Neuron (in vitro differentiated cells): ENCODE measurements around the gene NCAM1.

ENCODE experiments used
- H2AFZ ChIP-seq: one replicate; pipeline ENCODE4 v1.6.1; 2013; ENCODE audit warnings: low read depth, mild to moderate bottlenecking, inconsistent platforms, low read length, moderate library complexity
- H3K27me3 ChIP-seq: one replicate; pipeline ENCODE4 v1.6.1; 2013; ENCODE audit warnings: low read length; ENCODE audit not compliant: insufficient read depth
- H3K36me3 ChIP-seq: one replicate; pipeline ENCODE4 v1.6.1; 2013; ENCODE audit warnings: low read length; ENCODE audit not compliant: insufficient read depth
- H3K4me1 ChIP-seq: one replicate; pipeline ENCODE4 v1.6.1; 2013; ENCODE audit warnings: low read length; ENCODE audit not compliant: insufficient read depth
- H3K4me3 ChIP-seq: 2 replicates; pipeline ENCODE4 v1.5.1; 2013; ENCODE audit warnings: mild to moderate bottlenecking, low read length, moderate library complexity
- H3K9me3 ChIP-seq: one replicate; pipeline ENCODE4 v1.6.1; 2013; ENCODE audit warnings: low read length

NCAM1 gene

DNA sequence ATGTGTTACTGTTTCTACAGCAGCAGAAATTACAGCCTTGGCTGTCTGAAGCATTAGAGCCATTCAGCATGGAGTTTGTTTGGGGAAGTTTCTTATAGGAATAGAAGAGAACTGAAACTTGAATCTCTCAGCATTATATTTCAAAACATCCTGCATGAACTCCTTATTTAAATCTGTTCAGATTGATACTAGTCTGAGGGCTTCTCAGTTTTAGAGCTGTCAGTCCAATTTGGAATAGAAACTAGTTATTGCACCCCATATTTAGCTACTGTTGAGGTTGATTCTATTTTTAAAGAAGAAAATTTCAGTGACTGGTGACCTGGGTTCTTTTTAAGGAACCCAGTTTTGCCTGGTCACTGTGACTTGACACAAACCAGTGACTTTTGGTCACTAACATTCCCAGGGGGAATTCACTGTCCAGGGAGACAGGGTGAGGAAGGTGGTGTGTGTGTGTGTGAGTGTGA is 227.2 kb downstream of the NCAM1 start:
- H3K9me3 ChIP-seq: no peaks in the 10 kb centered on the region
- H3K36me3 ChIP-seq: no peaks in the 10 kb centered on the region
- H3K4me1 ChIP-seq: no peaks in the 10 kb centered on the region
- peaks cover 5% of the 10 kb centered on the region for H3K27me3 ChIP-seq
- H2AFZ ChIP-seq: no peak overlapping the region
- no peak overlapping the region for H3K4me3 ChIP-seq

DNA sequence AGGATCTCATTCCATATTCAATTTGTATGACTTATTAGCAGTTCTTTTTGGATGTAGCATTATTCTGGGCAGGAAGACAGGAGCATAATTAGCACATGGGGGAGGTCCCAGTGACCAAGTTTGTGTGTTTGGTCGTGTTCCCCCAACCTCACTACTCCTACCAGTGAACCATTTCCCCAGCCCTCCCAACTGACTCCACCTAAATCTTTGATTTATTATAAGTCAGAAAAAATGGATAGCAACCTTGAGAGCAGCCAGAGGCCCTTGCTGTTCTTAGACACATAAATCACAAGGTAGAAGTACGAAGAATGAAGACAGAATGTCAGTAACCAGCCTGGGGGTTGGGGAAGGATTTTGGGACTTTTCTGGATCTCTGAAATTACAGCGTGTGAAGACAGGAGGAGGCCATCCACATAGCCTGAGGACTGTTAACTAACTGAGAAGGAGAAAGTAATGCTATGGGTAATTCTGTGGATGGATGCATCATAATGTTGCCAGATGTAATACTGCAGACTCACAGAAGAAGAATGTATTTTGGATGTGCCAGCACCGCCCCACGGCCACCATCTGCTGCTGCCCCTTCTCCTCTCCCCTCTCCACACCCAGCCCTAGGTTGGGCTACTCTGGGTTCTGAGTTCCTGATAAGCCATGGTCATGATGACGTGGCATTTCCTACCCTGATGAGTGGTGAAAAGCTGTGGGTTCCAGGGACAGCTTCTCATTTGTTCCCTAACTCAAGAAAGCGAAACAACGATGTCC is 228.9 kb downstream of the NCAM1 start:
- no peak overlapping the region for H3K4me3 ChIP-seq
- peaks cover 5% of the 10 kb centered on the region for H3K27me3 ChIP-seq
- no peaks in the 10 kb centered on the region for H3K9me3 ChIP-seq
- no peak overlapping the region for H2AFZ ChIP-seq
- H3K36me3 ChIP-seq: no peaks in the 10 kb centered on the region
- no peaks in the 10 kb centered on the region for H3K4me1 ChIP-seq

DNA sequence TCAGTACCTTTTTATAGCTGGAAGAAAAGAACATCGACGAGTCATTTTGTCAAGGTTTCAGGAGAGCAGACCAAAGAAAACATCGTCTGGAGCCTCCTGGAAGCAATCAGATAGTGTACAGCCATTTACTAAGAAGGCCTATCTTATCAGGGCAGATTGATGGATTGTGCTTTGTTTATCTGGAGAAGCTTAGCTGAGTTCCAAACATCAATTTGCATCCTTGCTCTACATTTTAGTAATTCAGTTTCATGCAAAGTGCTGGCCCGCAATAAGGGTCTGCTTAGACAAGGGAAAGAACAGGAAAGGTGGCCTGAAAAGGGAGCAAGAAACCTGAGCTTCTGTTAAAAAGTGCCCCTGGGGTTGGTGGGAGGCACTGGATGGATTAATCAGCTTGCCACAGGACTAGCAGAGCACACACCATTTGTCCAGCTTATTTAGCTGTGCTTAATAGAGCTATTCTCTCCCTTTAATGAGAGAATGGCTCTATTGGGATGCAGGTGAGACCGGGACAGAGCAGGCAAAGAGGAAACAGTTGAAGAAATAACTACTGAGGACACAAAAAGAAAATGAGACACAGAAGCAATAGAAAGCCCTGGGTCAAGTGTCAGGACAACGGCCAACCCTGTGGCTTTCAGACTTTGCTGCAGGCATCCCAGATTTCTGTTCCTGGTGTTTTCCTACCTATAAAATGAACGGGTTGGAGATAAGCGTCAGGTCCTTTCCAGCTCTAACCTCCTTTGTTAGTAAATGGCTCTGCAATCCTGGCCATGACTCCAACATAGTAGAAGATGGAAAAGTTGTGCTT is 231.1 kb downstream of the NCAM1 start:
- H3K4me1 ChIP-seq: no peaks in the 10 kb centered on the region
- no peaks in the 10 kb centered on the region for H3K36me3 ChIP-seq
- H3K4me3 ChIP-seq: no peak overlapping the region
- no peak overlapping the region for H2AFZ ChIP-seq
- peaks cover 5% of the 10 kb centered on the region for H3K27me3 ChIP-seq
- no peaks in the 10 kb centered on the region for H3K9me3 ChIP-seq

DNA sequence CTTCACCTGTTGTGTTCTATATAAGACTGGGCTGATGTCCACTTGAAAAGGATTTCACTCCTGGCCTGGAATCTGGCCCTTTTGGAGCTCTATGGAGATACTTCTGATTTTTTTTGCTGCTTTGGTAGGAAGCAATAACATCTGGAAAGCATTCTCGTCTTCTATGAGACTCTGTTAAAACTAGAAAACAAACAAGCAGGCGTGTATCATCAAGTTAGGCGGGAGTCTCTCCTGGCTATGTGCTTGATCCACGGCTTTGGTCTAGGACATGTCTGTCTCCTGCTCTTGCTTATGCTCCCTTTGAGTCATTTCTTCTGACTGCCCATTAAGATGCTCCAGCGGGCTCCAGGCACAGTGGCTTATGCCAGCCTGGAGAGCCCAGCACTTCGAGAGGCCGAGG is 231.8 kb downstream of the NCAM1 start:
- Histone ChIP-seq H2AFZ (no peak overlapping the region), H3K27me3 (peaks cover under 1% of the 10 kb centered on the region), H3K9me3 (no peaks in the 10 kb centered on the region), H3K36me3 (no peaks in the 10 kb centered on the region), H3K4me3 (no peak overlapping the region), H3K4me1 (no peaks in the 10 kb centered on the region)

DNA sequence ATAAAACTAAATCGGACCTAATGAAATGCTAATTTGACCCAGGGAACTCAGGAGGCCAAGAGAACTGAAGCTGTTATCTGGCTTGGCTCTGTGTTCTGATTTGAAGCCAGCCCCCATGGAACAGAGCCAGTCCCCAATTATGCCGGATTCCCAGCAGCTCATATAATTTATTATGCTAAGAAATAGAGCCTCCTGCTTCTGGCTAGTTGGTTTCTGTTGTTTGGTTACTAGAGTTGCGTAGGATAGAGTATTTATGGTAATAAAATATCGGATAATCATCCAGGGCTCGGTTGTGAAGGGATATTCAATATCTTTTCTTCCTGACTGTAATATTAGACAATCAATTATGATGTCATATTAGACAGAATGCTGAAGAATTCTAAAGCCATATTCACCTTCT is 232.7 kb downstream of the NCAM1 start:
- Histone ChIP-seq H2AFZ (no peak overlapping the region), H3K36me3 (no peaks in the 10 kb centered on the region), H3K27me3 (no peaks in the 10 kb centered on the region), H3K4me1 (no peaks in the 10 kb centered on the region), H3K4me3 (no peak overlapping the region), H3K9me3 (no peaks in the 10 kb centered on the region)

DNA sequence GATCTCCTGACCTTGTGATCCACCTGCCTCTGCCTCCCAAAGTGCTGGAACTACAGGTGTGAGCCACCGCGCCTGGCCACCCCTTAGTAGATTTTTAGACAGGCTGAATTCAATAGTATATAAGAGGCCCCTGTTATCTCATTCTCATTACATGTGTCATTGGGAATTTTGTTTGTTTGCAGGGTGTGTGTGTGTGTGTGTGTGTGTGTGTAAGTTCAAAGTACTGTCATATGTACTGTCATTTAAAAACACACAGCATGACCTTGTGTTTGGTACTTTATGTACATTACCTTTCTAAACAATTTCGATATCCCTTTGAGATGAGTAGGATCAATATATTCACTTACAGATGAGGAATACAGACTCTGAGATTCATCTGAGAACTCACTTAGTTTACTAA is 234.5 kb downstream of the NCAM1 start:
- Histone ChIP-seq H3K9me3 (no peaks in the 10 kb centered on the region), H3K27me3 (no peaks in the 10 kb centered on the region), H3K4me1 (peaks cover 3% of the 10 kb centered on the region), H3K36me3 (no peaks in the 10 kb centered on the region), H3K4me3 (no peak overlapping the region), H2AFZ (no peak overlapping the region)

DNA sequence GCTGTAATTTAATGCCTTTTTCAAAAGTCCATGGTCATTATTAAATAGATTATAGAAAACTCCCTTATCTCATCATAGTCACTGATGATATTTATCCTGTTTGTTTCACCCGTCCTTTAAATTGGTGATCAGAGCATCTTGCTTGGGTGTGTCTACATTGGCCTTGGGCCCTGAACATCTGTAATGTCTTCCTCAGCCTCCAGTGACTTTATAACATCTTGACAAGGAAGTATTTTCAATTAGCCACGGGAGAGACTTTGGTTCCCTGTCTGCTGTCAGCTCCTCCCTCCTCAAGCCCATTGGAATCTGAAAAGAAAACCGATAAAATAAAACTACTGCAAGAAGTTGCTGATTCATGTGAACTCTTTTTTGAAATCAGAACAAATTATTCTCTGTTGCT is 236.2 kb downstream of the NCAM1 start:
- H3K4me1 ChIP-seq: peaks cover 9% of the 10 kb centered on the region

DNA sequence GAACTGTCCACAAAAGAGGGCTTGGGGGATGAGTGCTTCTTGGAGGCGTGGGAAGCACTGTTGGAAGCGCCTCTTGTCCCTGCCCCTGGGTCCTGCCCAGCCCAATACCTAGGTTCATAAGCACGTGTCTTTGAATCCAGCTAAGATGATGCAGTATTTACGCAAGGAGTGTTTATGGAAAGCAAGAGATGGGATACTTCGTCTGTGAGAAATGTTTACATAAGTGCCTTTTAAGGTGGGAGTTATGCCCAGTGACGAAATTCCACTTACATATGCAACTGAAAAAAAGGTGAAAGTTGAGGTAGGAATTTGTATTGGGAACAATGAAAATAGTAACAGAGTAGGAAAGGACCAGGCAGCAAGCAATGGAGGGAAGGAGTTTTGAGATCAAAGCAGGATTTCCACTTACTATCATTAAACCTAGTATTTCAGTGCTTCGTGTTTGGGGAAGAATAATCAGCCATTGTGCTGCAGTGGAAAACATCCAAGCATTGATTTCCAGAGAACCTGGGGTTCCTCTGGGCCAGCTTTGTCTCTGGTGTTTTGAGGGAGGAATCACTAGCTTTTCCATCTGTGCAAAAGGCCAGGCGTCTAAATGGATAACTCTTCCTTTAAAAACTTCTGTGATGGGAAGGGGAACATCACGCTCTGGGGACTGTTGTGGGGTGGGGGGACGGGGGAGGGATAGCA is 237.9 kb downstream of the NCAM1 start:
- no peak overlapping the region for H2AFZ ChIP-seq
- H3K36me3 ChIP-seq: no peaks in the 10 kb centered on the region
- no peaks in the 10 kb centered on the region for H3K9me3 ChIP-seq
- peaks cover 9% of the 10 kb centered on the region for H3K4me1 ChIP-seq
- no peaks in the 10 kb centered on the region for H3K27me3 ChIP-seq
- no peak overlapping the region for H3K4me3 ChIP-seq

More for the DNA sequence above, 236.2 kb downstream of the NCAM1 start:
- no peak overlapping the region for H2AFZ ChIP-seq
- H3K9me3 ChIP-seq: no peaks in the 10 kb centered on the region
- H3K36me3 ChIP-seq: no peaks in the 10 kb centered on the region
- H3K4me3 ChIP-seq: no peak overlapping the region
- H3K27me3 ChIP-seq: no peaks in the 10 kb centered on the region

DNA sequence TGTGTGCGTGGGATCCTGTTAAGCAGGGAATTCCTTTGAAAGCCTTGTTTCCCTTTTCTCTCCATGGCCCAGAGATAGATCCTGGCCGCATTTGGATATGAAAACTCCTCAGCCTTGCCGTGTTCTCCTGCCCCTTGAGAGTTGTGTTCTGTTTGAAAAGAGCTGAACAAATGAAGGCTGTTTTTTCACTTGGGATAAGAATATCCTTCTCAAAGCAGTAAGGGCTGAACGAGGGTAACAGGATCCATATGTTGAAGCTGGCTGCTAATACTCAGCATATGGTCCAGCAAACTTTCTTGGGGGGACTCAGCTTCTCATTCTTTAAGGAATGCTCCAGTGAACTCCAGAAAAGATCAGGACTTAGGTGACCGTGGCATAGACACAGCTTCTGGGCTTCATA is 238.6 kb downstream of the NCAM1 start:
- Histone ChIP-seq H3K4me1 (peaks cover 9% of the 10 kb centered on the region), H3K9me3 (no peaks in the 10 kb centered on the region), H3K4me3 (no peak overlapping the region)

DNA sequence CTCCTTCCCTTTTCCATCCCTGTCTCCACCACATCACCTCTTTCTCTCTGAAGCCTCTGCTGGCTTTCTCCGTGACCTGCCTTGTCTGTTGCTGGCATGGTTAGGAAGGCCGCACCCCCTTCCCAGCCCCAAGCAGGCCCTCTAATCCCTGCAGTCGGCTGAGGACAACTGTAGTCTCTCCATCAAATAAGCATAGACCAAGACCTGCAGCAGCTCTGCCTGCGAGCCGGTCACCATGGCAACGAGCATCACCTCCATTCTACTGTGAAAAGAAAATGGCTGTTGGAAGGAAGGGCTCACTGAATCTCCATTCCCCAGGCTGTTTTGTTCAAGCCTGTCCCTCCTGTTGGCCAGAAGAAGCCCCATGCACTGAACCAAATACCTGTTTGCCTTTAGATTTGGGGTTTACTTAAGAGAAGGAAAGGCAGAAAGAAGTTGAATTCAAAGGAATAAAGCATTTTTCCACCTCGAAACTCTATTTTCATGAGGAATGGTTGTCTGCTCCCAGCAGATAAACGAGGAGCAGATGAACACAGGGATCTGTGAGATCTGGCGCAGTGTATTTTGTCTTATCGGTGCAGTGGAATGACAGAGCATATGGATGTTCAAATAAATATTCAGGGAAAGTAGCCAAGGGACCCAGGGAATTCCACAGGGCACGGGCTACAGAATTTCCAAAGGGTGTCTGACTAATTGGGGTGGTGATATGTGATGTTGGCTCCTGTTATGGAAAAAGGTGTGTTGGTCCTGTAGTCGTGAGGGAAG is 240.0 kb downstream of the NCAM1 start:
- Histone ChIP-seq H3K9me3 (no peaks in the 10 kb centered on the region), H3K27me3 (no peaks in the 10 kb centered on the region), H2AFZ (no peak overlapping the region), H3K4me1 (peaks cover 9% of the 10 kb centered on the region), H3K4me3 (no peak overlapping the region), H3K36me3 (no peaks in the 10 kb centered on the region)

More for the DNA sequence above, 238.6 kb downstream of the NCAM1 start:
- Histone ChIP-seq H3K36me3 (no peaks in the 10 kb centered on the region), H2AFZ (no peak overlapping the region), H3K27me3 (no peaks in the 10 kb centered on the region)

DNA sequence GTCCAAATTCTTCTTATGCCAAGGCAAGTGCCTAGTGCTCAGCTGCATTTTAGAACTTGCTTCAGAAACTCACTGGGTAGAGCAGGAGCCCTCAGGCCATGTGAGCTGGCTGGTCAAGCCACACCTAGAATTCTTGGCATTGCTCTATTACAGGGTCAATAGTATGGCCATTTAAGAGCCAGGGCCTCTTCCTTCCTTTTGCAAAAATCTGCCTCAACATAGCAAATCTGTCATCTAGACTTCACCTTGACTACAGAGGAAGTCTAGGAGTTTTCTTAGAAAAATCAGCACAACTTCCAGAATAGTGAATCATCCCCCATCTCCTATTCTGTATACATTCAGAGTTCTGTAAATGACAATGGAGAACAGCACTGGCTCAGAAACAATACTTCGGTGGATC is 241.2 kb downstream of the NCAM1 start:
- H3K27me3 ChIP-seq: no peaks in the 10 kb centered on the region
- no peaks in the 10 kb centered on the region for H3K36me3 ChIP-seq
- H3K4me1 ChIP-seq: peaks cover 9% of the 10 kb centered on the region

DNA sequence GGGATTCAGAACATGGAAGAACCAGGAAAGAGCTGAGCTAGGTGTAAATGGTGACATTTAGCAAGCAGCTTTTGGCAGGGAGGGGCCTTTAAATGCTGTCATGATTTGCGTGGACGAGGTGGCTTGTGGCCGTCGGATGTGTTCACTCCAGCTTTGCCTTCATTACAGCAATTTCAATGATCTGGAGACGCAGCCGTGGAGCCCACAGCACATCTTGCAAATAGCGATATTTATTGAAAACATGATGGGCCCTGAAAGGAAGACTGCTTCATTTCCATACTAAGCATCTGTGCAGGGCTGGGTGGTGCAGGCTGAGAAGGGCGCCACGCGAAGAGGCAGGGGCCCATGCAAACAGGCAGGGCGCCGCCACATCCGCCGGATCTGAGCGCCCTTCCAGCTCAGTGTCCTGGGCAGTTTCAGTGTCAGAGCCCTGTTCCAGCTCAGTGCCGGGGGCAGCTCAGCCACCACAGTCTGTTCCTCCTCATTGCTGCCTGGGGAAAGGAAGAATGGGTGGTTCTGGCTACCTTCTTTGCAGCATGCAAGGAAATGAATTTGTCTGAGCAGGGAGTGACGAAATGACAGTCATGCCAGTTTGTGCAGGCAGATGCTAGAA is 242.0 kb downstream of the NCAM1 start:
- Histone ChIP-seq H3K27me3 (no peaks in the 10 kb centered on the region), H3K4me3 (no peak overlapping the region), H3K36me3 (no peaks in the 10 kb centered on the region), H2AFZ (no peak overlapping the region), H3K9me3 (no peaks in the 10 kb centered on the region), H3K4me1 (peaks cover 9% of the 10 kb centered on the region)

More for the DNA sequence above, 241.2 kb downstream of the NCAM1 start:
- no peaks in the 10 kb centered on the region for H3K9me3 ChIP-seq
- H3K4me3 ChIP-seq: no peak overlapping the region
- no peak overlapping the region for H2AFZ ChIP-seq
